Anterior cingulate cortex (tissue), 58 donors: Measurements from ENCODE around the gene STXBP2.

ENCODE experiments used
- DNase-seq, 58 donors: peaks; one replicate each; lab custom pipeline; 2025; lab: John Stamatoyannopoulos, UW

The STXBP2 gene

DNA sequence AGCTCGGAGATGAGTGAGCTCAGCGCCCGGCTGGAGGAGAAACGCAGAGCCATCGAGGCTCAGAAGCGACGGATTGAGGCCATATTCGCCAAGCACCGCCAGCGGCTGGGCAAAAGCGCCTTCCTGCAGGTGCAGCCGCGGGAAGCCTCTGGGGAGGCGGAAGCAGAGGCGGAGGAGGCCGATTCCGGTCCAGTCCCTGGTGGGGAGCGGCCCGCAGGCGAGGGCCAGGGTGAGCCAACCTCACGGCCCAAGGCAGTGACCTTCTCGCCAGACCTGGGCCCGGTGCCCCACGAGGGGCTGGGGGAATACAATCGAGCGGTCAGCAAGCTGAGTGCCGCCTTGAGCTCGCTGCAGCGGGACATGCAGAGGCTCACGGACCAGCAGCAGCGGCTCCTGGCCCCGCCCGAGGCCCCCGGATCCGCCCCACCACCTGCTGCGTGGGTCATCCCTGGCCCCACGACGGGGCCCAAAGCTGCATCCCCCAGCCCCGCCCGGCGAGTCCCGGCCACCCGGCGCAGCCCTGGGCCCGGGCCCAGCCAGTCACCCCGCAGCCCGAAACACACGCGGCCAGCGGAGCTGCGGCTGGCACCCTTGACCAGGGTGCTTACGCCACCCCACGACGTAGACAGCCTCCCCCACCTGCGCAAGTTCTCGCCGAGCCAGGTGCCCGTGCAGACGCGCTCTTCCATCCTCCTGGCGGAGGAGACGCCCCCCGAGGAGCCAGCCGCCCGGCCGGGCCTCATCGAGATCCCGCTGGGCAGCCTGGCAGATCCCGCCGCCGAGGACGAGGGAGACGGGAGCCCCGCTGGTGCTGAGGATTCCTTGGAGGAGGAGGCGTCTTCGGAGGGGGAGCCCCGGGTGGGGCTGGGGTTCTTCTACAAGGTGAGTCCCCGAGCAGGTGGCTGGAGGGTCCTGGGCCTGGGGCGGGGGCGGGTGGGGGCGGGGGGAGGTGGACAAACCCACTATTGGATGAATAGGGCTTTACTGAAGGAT is 24.3 kb upstream of the STXBP2 start:
- DNase-seq, result no peak

- no peak for DNase-seq
These were observed 21.8 kb upstream of the STXBP2 start for GRCh38 chr19:7614859-7615741.

DNA sequence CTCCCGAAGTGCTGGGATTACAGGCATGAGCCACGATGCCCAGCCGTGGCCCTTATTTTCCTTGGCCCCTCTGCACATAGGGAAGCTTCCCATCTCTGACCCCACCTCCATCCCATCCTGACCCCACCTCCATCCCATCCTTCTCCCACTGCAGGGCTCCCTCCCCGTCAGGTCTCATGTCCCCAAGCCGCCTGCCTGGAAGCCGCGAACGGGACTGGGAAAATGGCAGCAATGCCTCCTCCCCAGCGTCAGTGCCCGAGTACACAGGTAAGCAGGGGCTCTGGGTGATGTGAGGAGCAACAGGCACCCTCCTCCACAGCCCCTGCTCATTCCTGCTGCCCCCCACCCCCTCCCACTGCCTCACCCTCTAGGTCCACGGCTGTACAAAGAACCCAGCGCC is 19.7 kb upstream of the STXBP2 start:
- no peak for DNase-seq

DNA sequence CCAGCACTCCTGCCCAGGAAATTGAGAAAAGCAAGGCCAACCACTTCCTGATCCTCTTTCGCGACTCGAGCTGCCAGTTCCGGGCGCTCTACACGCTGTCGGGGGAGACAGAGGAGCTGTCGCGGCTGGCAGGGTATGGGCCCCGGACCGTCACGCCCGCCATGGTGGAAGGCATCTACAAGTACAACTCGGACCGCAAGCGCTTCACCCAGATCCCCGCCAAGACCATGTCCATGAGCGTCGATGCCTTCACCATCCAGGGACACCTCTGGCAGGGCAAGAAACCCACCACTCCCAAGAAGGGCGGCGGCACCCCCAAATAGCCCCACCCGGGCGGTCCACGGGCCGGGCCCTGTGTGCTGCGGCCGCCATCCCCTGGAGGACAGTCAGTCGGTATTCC is 19.2 kb upstream of the STXBP2 start:
- no peak for DNase-seq

DNA sequence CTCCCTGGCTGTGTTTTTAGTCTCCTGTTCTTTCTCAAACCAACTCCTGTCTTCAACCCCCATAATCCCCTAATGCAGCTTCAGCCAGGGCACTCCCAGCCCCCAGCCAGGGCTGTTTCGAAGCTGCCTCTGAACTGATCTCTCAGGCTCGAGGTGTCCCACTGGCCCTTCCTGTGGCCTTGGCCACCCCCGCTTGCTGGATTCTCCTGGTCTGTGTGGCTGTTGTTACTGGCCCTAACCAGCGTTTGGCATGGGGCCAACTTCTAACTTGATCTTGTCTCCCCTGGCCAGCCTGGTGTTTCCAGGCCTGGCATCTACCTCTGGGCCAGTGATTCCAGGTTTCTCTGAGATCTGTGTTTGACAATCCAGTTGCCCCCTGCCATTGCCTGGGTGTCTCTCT is 18.6 kb upstream of the STXBP2 start:
- DNase-seq, result no peak

GRCh38 chr19:7618771-7619510 is 18.0 kb upstream of the STXBP2 start:
- DNase-seq, result peak in 9 of 58 donors; percentile 6 to 48 (median 17)

DNA sequence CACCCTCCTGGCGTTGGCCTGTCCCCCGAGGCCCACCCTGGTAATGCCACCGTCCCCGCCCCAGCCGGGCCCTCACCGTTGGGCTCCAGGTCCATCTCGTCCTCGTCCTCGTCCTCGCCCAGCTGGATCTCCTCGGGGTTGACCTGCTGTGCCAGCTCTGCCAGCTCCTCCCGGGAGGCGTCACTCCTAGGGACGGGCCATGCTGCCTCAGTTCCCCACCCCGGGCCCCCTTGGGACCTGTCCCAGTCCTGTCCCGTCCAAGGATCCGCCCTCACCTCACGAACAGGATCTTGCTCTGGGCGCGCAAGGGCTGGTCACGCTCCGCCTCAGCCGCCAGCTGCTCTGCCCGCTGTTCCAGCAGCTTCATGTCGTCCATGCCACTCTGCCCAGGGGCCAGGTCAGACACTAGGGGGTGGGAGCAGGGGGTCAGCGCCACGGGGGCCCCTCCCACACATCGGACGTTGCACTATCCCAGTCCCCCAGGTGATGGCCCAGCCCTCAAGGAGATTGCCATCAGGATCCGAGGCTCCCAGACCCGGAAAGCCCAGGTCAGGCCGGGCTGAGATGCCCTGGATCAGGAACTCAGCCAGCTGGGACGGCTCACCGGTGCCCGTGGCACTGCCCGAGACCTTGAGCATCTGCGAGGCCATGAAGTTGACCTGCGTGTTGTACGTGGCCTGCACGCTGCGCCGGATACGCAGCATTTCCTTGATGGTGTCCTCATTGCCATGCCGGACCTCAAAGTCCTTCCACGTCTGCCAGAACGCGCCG is 17.1 kb upstream of the STXBP2 start:
- no peak for DNase-seq

GRCh38 chr19:7620442-7621412 is 16.2 kb upstream of the STXBP2 start:
- no peak for DNase-seq

DNA sequence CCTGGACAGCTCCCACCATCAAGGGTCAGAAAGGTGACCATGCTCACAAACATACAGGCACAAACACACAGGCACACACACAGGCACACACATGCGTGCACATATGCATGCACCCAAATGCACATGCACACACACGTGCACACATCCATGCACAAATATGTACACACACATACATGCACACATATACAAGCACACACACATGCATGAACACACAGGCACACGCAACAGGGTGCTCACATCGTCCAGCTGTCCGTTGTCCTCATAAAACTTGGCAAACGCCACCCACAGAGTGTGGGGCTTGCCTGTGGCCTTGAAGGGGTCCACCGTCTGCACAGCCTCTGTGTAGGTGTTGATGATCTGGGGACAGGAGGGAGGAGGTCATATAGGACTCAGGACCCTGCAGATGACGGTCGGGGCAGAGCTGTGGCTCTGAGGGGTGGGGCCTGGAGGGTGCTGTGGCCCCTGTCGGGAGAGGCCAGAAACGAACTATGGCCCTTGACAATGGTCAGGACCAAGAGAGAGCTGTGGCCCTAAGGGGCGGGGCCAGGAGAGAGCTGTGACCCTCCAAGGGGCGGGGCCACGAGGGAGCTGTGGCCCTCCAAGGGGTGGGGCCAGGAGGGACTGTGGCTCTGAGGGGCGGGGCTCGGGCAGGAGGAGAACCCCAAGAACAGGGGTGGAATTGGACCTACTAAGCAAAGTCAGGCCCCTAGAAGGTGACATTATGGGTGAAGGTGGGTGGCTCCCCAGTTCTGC is 13.8 kb upstream of the STXBP2 start:
- DNase-seq, result no peak

- DNase-seq, result no peak
These were observed 12.9 kb upstream of the STXBP2 start for GRCh38 chr19:7623725-7624603.

DNA sequence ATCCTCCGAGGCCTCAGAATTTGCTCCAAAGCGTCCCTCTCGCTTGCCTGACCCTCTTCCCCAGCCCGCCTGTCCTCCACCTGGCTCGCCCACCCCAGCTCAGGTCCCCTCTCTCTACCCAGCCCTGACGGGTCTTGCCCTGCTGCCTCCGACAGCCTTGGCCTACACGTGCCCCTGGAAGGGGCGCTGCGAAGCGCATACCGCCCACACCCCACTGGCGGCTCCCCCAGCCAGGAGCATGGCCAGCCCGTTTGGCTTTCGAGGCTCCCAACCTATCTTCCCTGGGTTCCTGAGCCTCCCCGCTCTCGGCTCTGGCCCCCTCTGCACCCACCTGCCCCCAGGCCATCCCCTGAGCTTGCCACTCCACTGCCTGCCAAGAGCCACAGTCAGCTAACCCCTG is 12.1 kb upstream of the STXBP2 start:
- DNase-seq, result no peak

DNA sequence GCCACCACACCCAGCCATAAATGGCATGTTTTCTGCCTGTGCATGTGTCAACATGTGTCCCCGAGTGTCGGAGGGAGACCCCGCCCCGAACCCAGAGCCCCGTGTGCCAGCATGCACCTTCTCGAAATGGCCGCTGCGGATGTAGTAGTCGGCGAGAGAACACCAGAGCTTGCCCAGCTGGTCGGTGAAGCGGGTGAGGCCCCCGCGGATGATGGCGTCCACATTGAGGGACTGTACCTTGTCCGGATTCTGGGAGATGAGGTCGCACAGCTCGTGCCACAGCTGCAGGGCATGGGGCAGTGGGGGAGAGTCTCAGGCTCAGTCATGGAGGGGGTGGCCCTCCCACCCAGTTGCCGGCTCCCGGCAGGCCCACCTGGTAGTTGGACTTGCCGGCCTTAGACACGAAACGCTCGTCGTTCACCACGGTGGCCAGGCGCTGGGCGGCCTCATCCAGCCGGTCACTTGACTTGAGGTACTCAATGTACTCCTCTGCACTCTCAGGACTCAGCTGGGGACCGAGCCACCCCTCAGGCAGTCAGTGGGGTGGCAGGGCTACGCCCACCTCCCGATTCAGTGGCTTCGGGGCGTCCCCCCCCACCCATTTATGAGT is 11.0 kb upstream of the STXBP2 start:
- no peak for DNase-seq

- DNase-seq, result no peak
These were observed 9.7 kb upstream of the STXBP2 start for GRCh38 chr19:7627166-7627565.

DNA sequence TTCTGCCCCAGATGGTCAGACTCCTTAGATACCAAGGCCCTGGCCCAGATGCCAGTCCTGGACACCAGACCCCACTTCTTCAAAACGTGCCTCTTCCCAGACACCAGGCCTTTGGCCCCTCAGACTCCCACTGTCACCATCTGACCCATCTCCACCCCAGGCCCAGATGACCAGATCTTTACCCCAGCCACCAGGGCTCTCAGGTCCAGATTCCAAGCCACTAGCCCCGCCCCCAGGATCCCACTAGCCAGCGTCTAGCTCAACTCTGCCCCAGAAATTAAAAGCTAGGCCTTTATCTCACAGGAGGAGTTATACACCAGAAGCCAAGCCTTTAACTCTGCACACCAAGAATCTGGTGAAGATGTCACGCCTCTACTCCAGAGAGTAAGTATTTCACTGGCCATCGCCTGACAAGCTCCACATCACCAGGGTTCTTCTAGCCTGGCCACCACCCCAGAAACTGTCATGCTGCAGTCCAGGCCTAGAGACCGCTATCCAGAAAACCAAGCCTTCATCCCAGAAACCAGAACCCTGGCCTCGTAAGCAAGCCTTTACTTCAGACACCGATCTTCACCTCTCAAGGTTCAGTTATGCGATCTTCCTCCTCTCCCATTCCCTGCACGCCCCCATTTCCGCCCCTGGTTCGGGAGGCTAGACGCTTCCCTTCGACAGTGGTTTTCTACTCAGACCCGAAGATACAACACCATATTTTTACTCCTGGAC is 8.2 kb upstream of the STXBP2 start:
- DNase-seq, result no peak

GRCh38 chr19:7629347-7630054 is 7.4 kb upstream of the STXBP2 start, which contains the start of the genes PET100 and XAB2:
Gene PET100 (plus strand): TSS chr19:7629793. CDS start chr19:7629834, 41 bp downstream.
Gene XAB2 (minus strand): TSS chr19:7629545. CDS start chr19:7629527, 18 bp downstream.
- peak; percentile 82 to 99 (median 96) for DNase-seq
